Measurements from ENCODE around the gene DES. TPM values are rescaled to one million over a fixed set of nuclear protein-coding genes. Genes with fewer than 3 reads are reported as not detected.
A peak's percentile ranks its signal among the peaks of the same experiment; 100 is the strongest.

DES gene
- total RNA-seq, 4 donors from 2014 or later, result 19,008 to 28,635 (median 23,575) TPM

GRCh38 chr2:219434718-219435525 is 16.7 kb downstream of the DES start, which contains the start of gene SPEG:
Gene SPEG (plus strand): TSS chr2:219434843. CDS start chr2:219434978, 135 bp downstream.
- TF ChIP-seq, protein P1, sequence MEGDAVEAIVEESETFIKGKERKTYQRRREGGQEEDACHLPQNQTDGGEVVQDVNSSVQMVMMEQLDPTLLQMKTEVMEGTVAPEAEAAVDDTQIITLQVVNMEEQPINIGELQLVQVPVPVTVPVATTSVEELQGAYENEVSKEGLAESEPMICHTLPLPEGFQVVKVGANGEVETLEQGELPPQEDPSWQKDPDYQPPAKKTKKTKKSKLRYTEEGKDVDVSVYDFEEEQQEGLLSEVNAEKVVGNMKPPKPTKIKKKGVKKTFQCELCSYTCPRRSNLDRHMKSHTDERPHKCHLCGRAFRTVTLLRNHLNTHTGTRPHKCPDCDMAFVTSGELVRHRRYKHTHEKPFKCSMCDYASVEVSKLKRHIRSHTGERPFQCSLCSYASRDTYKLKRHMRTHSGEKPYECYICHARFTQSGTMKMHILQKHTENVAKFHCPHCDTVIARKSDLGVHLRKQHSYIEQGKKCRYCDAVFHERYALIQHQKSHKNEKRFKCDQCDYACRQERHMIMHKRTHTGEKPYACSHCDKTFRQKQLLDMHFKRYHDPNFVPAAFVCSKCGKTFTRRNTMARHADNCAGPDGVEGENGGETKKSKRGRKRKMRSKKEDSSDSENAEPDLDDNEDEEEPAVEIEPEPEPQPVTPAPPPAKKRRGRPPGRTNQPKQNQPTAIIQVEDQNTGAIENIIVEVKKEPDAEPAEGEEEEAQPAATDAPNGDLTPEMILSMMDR (IDR thresholded peaks at IDR 0.05 in 4 of 5, conservative IDR thresholded peaks at IDR 0.05 in 1 of 5), result no peak
- peak; percentile 95 to 96 for TF ChIP-seq POLR2A (IDR thresholded peaks at IDR 0.05)
- H3K27ac ChIP-seq, result peak within 1 kb of the TSS; percentile 95 to 100 (median 98)
- no peaks in the 10 kb centered on the region for H3K9me3 ChIP-seq
- peak; percentile 31 to 49 for ATAC-seq
- no peaks in the 10 kb centered on the region for H3K36me3 ChIP-seq
- H3K4me3 ChIP-seq, result peak within 1 kb of the TSS; percentile 62 to 78 (median 68)
- in situ Hi-C loops (cut with MboI; ENCODE audit: low sequenced_read_pairs in 4 of 4), result no loop called here
- intact Hi-C loops (cut with DNase I; ENCODE audit: low total_unique reads), result loop anchor here (1.0 to 2.0 kb wide), 2 partner anchors 16 to 30 kb away; partner anchors contain the start of gene DES
- peaks cover 64 to 74% of the 10 kb centered on the region in 2 donors for H3K4me1 ChIP-seq
- no peaks in the 10 kb centered on the region for H3K27me3 ChIP-seq
- DNase-seq, result peak; percentile 62 to 91

DNA sequence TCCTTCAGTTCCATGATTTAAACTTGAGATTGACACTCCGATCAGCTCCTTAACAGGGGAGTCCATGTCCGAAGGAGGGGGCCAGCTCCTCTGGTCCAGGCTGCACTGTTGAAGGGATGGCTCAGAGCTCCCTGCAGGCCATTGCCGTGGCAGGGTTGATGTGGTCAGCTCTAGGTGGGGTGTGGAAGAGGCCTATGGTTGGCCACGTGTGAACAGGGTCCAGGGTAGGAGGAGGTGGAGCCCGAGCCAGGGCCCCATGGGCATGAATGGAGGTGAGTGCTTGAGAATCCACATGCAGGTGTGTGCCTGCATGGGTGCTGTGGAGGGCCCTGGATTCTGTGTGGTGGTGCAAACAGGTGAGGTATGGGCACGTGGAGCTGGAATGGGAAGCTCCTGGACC is 17.5 kb downstream of the DES start:
- in situ Hi-C loops (cut with MboI; ENCODE audit: low sequenced_read_pairs in 4 of 4), result no loop called here
- ATAC-seq (no peak), DNase-seq (peak in 1 of 2 donors; percentile 46)
- intact Hi-C loops (cut with DNase I; ENCODE audit: low total_unique reads), result loop anchor here (2.0 kb wide), 1 partner anchor 17 kb away; the partner anchor contains the start of gene DES
- H3K27ac ChIP-seq, result peak overlapping the region; percentile 95 to 100 (median 98)
- no peaks in the 10 kb centered on the region for H3K36me3 ChIP-seq
- peaks cover 64 to 77% of the 10 kb centered on the region in 2 donors for H3K4me1 ChIP-seq
- TF ChIP-seq, protein P1 (IDR thresholded peaks at IDR 0.05 in 4 of 5, conservative IDR thresholded peaks at IDR 0.05 in 1 of 5), result no peak
- TF ChIP-seq POLR2A (IDR thresholded peaks at IDR 0.05), result no peak
- H3K4me3 ChIP-seq, result peak overlapping the region; percentile 62 to 78 (median 68)
- no peaks in the 10 kb centered on the region for H3K9me3 ChIP-seq
- no peaks in the 10 kb centered on the region for H3K27me3 ChIP-seq

GRCh38 chr2:219436491-219436890 is 18.3 kb downstream of the DES start:
- Histone ChIP-seq H3K9me3 (no peaks in the 10 kb centered on the region), H3K27ac (peak overlapping the region; percentile 95 to 100 (median 98)), H3K36me3 (no peaks in the 10 kb centered on the region), H3K27me3 (no peaks in the 10 kb centered on the region), H3K4me1 (peaks cover 66 to 78% of the 10 kb centered on the region in 2 donors), H3K4me3 (peak overlapping the region; percentile 62 to 78 (median 68))
- in situ Hi-C loops (cut with MboI; ENCODE audit: low sequenced_read_pairs in 4 of 4) (no loop called here), intact Hi-C loops (cut with DNase I; ENCODE audit: low total_unique reads) (no loop called here)
- no peak for TF ChIP-seq POLR2A (IDR thresholded peaks at IDR 0.05)
- TF ChIP-seq, protein P1 (IDR thresholded peaks at IDR 0.05 in 4 of 5, conservative IDR thresholded peaks at IDR 0.05 in 1 of 5), result no peak
- no peak for ATAC-seq
- peak in 1 of 2 donors; percentile 30 for DNase-seq

- peak overlapping the region in 3 of 4 donors; percentile 62 to 78 (median 63) for H3K4me3 ChIP-seq
- in situ Hi-C loops (cut with MboI; ENCODE audit: low sequenced_read_pairs in 4 of 4), result no loop called here
- no peak for TF ChIP-seq POLR2A (IDR thresholded peaks at IDR 0.05)
- TF ChIP-seq, protein P1 (IDR thresholded peaks at IDR 0.05 in 4 of 5, conservative IDR thresholded peaks at IDR 0.05 in 1 of 5), result no peak
- no peak for ATAC-seq
- peaks cover 66 to 79% of the 10 kb centered on the region in 2 donors for H3K4me1 ChIP-seq
- H3K9me3 ChIP-seq, result no peaks in the 10 kb centered on the region
- peak overlapping the region; percentile 95 to 100 (median 98) for H3K27ac ChIP-seq
- intact Hi-C loops (cut with DNase I; ENCODE audit: low total_unique reads), result no loop called here
- H3K27me3 ChIP-seq, result no peaks in the 10 kb centered on the region
- no peaks in the 10 kb centered on the region for H3K36me3 ChIP-seq
- DNase-seq, result peak in 1 of 2 donors; percentile 51
These were observed 19.0 kb downstream of the DES start for GRCh38 chr2:219437141-219437540.

All from gastrocnemius medialis (tissue), 4 donors.